Right atrium auricular region (tissue), 2 donors: ENCODE data around the gene AKR7A2. TPM values are rescaled to one million over a fixed set of nuclear protein-coding genes. Genes with fewer than 3 reads are reported as not detected.
A peak's percentile ranks its signal among the peaks of the same experiment; 100 is the strongest.

ENCODE experiments used
- DNase-seq: peaks from one replicate; pipeline ENCODE4 v3.0.0-alpha.2; 2019; ENCODE audit warnings: low spot score
- H3K27ac ChIP-seq, 2 donors: fragments of 200-600 bp; sonication (generic); 1 replicate in 1 of 2; 2 replicates in 1 of 2; pipeline ENCODE4 v1.5.1; 2016 to 2019
- H3K27me3 ChIP-seq, 2 donors: fragments of 200-600 bp; sonication (generic); one replicate each; pipeline versions ENCODE4 v1.5.1 to v1.6.0; 2017 to 2019
- H3K36me3 ChIP-seq: fragments of 200-600 bp; sonication (generic); one replicate; pipeline ENCODE4 v1.5.1; 2016
- H3K4me1 ChIP-seq, 2 donors: fragments of 200-600 bp; sonication (generic); one replicate each; pipeline versions ENCODE4 v1.5.1 to v1.6.0; 2017 to 2019
- H3K4me3 ChIP-seq, 2 donors: fragments of 200-600 bp; sonication (generic); 1 replicate in 1 of 2; 2 replicates in 1 of 2; pipeline ENCODE4 v1.5.1; 2017 to 2019; ENCODE audit warnings: mild to moderate bottlenecking in 1 of 2, moderate library complexity in 1 of 2
- H3K9me3 ChIP-seq, 2 donors: fragments of 200-600 bp; sonication (generic); one replicate each; pipeline ENCODE4 v1.5.1; 2019
- CTCF ChIP-seq, 2 donors: fragments of 200-600 bp; sonication (generic); IDR thresholded peaks; one replicate each; pipeline ENCODE4 v1.5.1; 2019; ENCODE audit warnings: antibody characterized with exemption in 2 of 2
- total RNA-seq, 2 donors: library from RNA; depleted of rRNA; stranded (reverse); fragments of >200 nt; gene quantifications; one replicate each; pipeline ENCODE4 v1.1.0, GENCODE V29; 2016

AKR7A2 gene
- total RNA-seq: 10 to 100 TPM; 51.1 to 69.3 TPM

- H3K4me1 ChIP-seq: peaks cover 0 to 30% of the 10 kb centered on the region in 2 donors
- peak in 1 of 2 donors; percentile 30 for TF ChIP-seq CTCF (IDR thresholded peaks at IDR 0.05)
- peak within 1 kb of the TSS; percentile 92 to 95 for H3K27ac ChIP-seq
- peaks cover 13% of the 10 kb centered on the region for H3K36me3 ChIP-seq
- peak within 1 kb of the TSS; percentile 69 to 89 for H3K4me3 ChIP-seq
- peak; percentile 90 for DNase-seq
- no peaks in the 10 kb centered on the region for H3K27me3 ChIP-seq
- no peaks in the 10 kb centered on the region for H3K9me3 ChIP-seq
Observed at GRCh38 chr1:19311931-19312781, at the start of gene AKR7A2, which contains the start of gene SLC66A1. TSS of gene AKR7A2 (minus strand) at chr1:19312144. CDS start at chr1:19312124, 20 bp downstream. TSS of gene SLC66A1 (plus strand) at chr1:19312326. CDS start at chr1:19317678, 5,352 bp downstream.

GRCh38 chr1:19360843-19361610 is 49.1 kb upstream of the AKR7A2 start:
- Histone ChIP-seq H3K27ac (no peak overlapping the region), H3K4me1 (peaks cover 0 to 21% of the 10 kb centered on the region in 2 donors), H3K9me3 (no peaks in the 10 kb centered on the region), H3K4me3 (no peak overlapping the region), H3K27me3 (no peaks in the 10 kb centered on the region), H3K36me3 (peaks cover 17% of the 10 kb centered on the region)
- no peak for TF ChIP-seq CTCF (IDR thresholded peaks at IDR 0.05)
- no peak for DNase-seq

GRCh38 chr1:19360432-19360831 is 48.5 kb upstream of the AKR7A2 start:
- no peak for DNase-seq
- TF ChIP-seq CTCF (IDR thresholded peaks at IDR 0.05): no peak
- Histone ChIP-seq H3K27ac (no peak overlapping the region), H3K9me3 (no peaks in the 10 kb centered on the region), H3K4me1 (peaks cover 0 to 21% of the 10 kb centered on the region in 2 donors), H3K4me3 (no peak overlapping the region), H3K36me3 (peaks cover 23% of the 10 kb centered on the region), H3K27me3 (no peaks in the 10 kb centered on the region)

- Histone ChIP-seq H3K36me3 (peaks cover 26% of the 10 kb centered on the region), H3K27me3 (no peaks in the 10 kb centered on the region), H3K4me3 (no peak overlapping the region), H3K27ac (no peak overlapping the region), H3K9me3 (no peaks in the 10 kb centered on the region), H3K4me1 (peaks cover 0 to 21% of the 10 kb centered on the region in 2 donors)
- DNase-seq: no peak
- no peak for TF ChIP-seq CTCF (IDR thresholded peaks at IDR 0.05)
Observed at GRCh38 chr1:19360016-19360415, 48.1 kb upstream of the AKR7A2 start.

GRCh38 chr1:19359357-19359756 is 47.4 kb upstream of the AKR7A2 start:
- Histone ChIP-seq H3K27me3 (no peaks in the 10 kb centered on the region), H3K27ac (no peak overlapping the region), H3K9me3 (no peaks in the 10 kb centered on the region), H3K4me3 (no peak overlapping the region), H3K4me1 (peaks cover 0 to 21% of the 10 kb centered on the region in 2 donors), H3K36me3 (peaks cover 28% of the 10 kb centered on the region)
- no peak for TF ChIP-seq CTCF (IDR thresholded peaks at IDR 0.05)
- DNase-seq: no peak
